Measurements from ENCODE around the gene ALDH4A1. TPM values are rescaled to one million over a fixed set of nuclear protein-coding genes. Genes with fewer than 3 reads are reported as not detected.

ALDH4A1 gene
- total RNA-seq, result 1 to 10 TPM; 3.3 to 3.7 TPM

- peaks cover 3% of the 10 kb centered on the region for H3K36me3 Mint-ChIP-seq (ENCODE audit: low read depth)
- peak within 1 kb of the TSS; percentile 80 for H3K4me3 Mint-ChIP-seq
- POLR2A ChIA-PET, result interaction anchor here (0.6 to 3.0 kb wide), 14 partner anchors 9 to 891 kb away, joined by 3 to 26 read pairs (median 3); partner anchors contain the start of gene IFFO2
- no peaks in the 10 kb centered on the region for H3K27me3 Mint-ChIP-seq
- peaks cover 33% of the 10 kb centered on the region for H3K4me1 Mint-ChIP-seq
- peak within 1 kb of the TSS; percentile 86 for H3K27ac Mint-ChIP-seq
- DNase-seq, result peak; percentile 96
- no peaks in the 10 kb centered on the region for H3K9me3 Mint-ChIP-seq
- CTCF ChIA-PET, result interaction anchor here (0.9 to 3.8 kb wide), 12 partner anchors 11 to 338 kb away, joined by 3 to 38 read pairs (median 4); partner anchors contain the start of gene IFFO2
These were observed at the start of gene ALDH4A1 for GRCh38 chr1:18902523-18903290. Gene ALDH4A1, minus strand, starts transcription at chr1:18902555. Its CDS starts 32 bp downstream, at chr1:18902523.

GRCh38 chr1:18951818-18952391, 49.5 kb upstream of the ALDH4A1 start:
- CTCF ChIA-PET, result interaction anchor here (1.1 to 11.1 kb wide), 4 partner anchors 25 to 1513 kb away, joined by 3 to 123 read pairs (median 22); partner anchors contain the start of gene RCC2
- DNase-seq, result peak; percentile 91
- Mint-ChIP-seq H3K27me3 (peaks cover 5% of the 10 kb centered on the region), H3K4me3 (peak overlapping the region; percentile 82), H3K27ac (peak overlapping the region; percentile 95), H3K36me3 (ENCODE audit: low read depth) (peaks cover 16% of the 10 kb centered on the region), H3K4me1 (peaks cover 87% of the 10 kb centered on the region), H3K9me3 (no peaks in the 10 kb centered on the region)
- POLR2A ChIA-PET, result interaction anchor here (0.7 to 12.3 kb wide), 7 partner anchors 8 to 258 kb away, joined by 3 to 414 read pairs (median 9); partner anchors contain the start of genes ALDH4A1 and UBR4

GRCh38 chr1:18951416-18951815, 49.1 kb upstream of the ALDH4A1 start:
- H3K4me1 Mint-ChIP-seq, result peaks cover 88% of the 10 kb centered on the region
- ChIA-PET POLR2A (interaction anchor here (1.2 to 12.3 kb wide), 9 partner anchors 8 to 258 kb away, joined by 3 to 414 read pairs (median 7); partner anchors contain the start of gene ALDH4A1), CTCF (interaction anchor here (1.1 to 11.1 kb wide), 6 partner anchors 10 to 1512 kb away, joined by 3 to 123 read pairs (median 6); partner anchors contain the start of gene RCC2)
- peak overlapping the region; percentile 95 for H3K27ac Mint-ChIP-seq
- peak; percentile 44 for DNase-seq
- peaks cover 16% of the 10 kb centered on the region for H3K36me3 Mint-ChIP-seq (ENCODE audit: low read depth)
- peaks cover 5% of the 10 kb centered on the region for H3K27me3 Mint-ChIP-seq
- no peaks in the 10 kb centered on the region for H3K9me3 Mint-ChIP-seq
- H3K4me3 Mint-ChIP-seq, result peak overlapping the region; percentile 82

GRCh38 chr1:18950401-18951026, 48.2 kb upstream of the ALDH4A1 start:
- Mint-ChIP-seq H3K27me3 (peaks cover 5% of the 10 kb centered on the region), H3K27ac (peak overlapping the region; percentile 95), H3K9me3 (no peaks in the 10 kb centered on the region), H3K4me1 (peaks cover 93% of the 10 kb centered on the region), H3K4me3 (peak overlapping the region; percentile 82), H3K36me3 (ENCODE audit: low read depth) (peaks cover 16% of the 10 kb centered on the region)
- peak; percentile 51 for DNase-seq
- ChIA-PET CTCF (interaction anchor here (0.6 to 11.1 kb wide), 10 partner anchors 9 to 1511 kb away, joined by 3 to 123 read pairs (median 5); partner anchors contain the start of genes ALDH4A1 and RCC2), POLR2A (interaction anchor here (1.1 to 12.3 kb wide), 9 partner anchors 10 to 258 kb away, joined by 3 to 414 read pairs (median 7); partner anchors contain the start of gene ALDH4A1)

GRCh38 chr1:18949686-18950400, 47.5 kb upstream of the ALDH4A1 start:
- peak overlapping the region; percentile 95 for H3K27ac Mint-ChIP-seq
- POLR2A ChIA-PET, result interaction anchor here (1.1 to 12.3 kb wide), 7 partner anchors 10 to 259 kb away, joined by 3 to 414 read pairs (median 9); partner anchors contain the start of gene ALDH4A1
- CTCF ChIA-PET, result interaction anchor here (0.9 to 11.1 kb wide), 7 partner anchors 8 to 58 kb away, joined by 3 to 123 read pairs (median 5); partner anchors contain the start of gene ALDH4A1
- H3K27me3 Mint-ChIP-seq, result peaks cover 4% of the 10 kb centered on the region
- peaks cover 16% of the 10 kb centered on the region for H3K36me3 Mint-ChIP-seq (ENCODE audit: low read depth)
- DNase-seq, result peak; percentile 37
- H3K4me1 Mint-ChIP-seq, result peaks cover 94% of the 10 kb centered on the region
- H3K4me3 Mint-ChIP-seq, result peak overlapping the region; percentile 82
- H3K9me3 Mint-ChIP-seq, result no peaks in the 10 kb centered on the region

- H3K36me3 Mint-ChIP-seq (ENCODE audit: low read depth), result peaks cover 12% of the 10 kb centered on the region
- DNase-seq, result no peak
- peak overlapping the region; percentile 95 for H3K27ac Mint-ChIP-seq
- H3K4me3 Mint-ChIP-seq, result peak overlapping the region; percentile 82
- peaks cover 92% of the 10 kb centered on the region for H3K4me1 Mint-ChIP-seq
- H3K9me3 Mint-ChIP-seq, result no peaks in the 10 kb centered on the region
- POLR2A ChIA-PET, result interaction anchor here (1.1 to 12.3 kb wide), 5 partner anchors 8 to 47 kb away, joined by 3 to 414 read pairs (median 9); partner anchors contain the start of gene ALDH4A1
- CTCF ChIA-PET, result interaction anchor here (1.4 to 11.1 kb wide), 4 partner anchors 22 to 38 kb away, joined by 5 to 123 read pairs (median 22); no protein-coding TSS in a partner anchor
- H3K27me3 Mint-ChIP-seq, result no peaks in the 10 kb centered on the region
These were observed 46.7 kb upstream of the ALDH4A1 start for GRCh38 chr1:18948913-18949685.

GRCh38 chr1:18948048-18948912, 45.9 kb upstream of the ALDH4A1 start:
- Mint-ChIP-seq H3K4me3 (peak overlapping the region; percentile 47), H3K27ac (peak overlapping the region; percentile 95), H3K36me3 (ENCODE audit: low read depth) (peaks cover 14% of the 10 kb centered on the region), H3K4me1 (peaks cover 86% of the 10 kb centered on the region), H3K9me3 (no peaks in the 10 kb centered on the region), H3K27me3 (no peaks in the 10 kb centered on the region)
- DNase-seq, result peak; percentile 63
- POLR2A ChIA-PET, result interaction anchor here (1.1 to 12.3 kb wide), 3 partner anchors 9 to 23 kb away, joined by 3 to 414 read pairs (median 3); no protein-coding TSS in a partner anchor
- CTCF ChIA-PET, result interaction anchor here (1.4 to 11.1 kb wide), 2 partner anchors 21 to 37 kb away, joined by 6 to 123 read pairs; no protein-coding TSS in a partner anchor

GRCh38 chr1:18947570-18947969, 45.2 kb upstream of the ALDH4A1 start:
- Mint-ChIP-seq H3K4me1 (peaks cover 79% of the 10 kb centered on the region), H3K27me3 (no peaks in the 10 kb centered on the region), H3K27ac (peak overlapping the region; percentile 95), H3K36me3 (ENCODE audit: low read depth) (peaks cover 10% of the 10 kb centered on the region), H3K4me3 (no peak overlapping the region), H3K9me3 (no peaks in the 10 kb centered on the region)
- POLR2A ChIA-PET, result interaction anchor here (2.1 to 12.3 kb wide), 3 partner anchors 18 to 22 kb away, joined by 8 to 414 read pairs (median 46); no protein-coding TSS in a partner anchor
- no peak for DNase-seq
- CTCF ChIA-PET, result interaction anchor here (1.4 to 11.1 kb wide), 2 partner anchors 21 to 36 kb away, joined by 6 to 123 read pairs; no protein-coding TSS in a partner anchor

- H3K27ac Mint-ChIP-seq, result peak overlapping the region; percentile 14
These were observed 44.4 kb upstream of the ALDH4A1 start for GRCh38 chr1:18946550-18947381.

More at GRCh38 chr1:18946550-18947381, 44.4 kb upstream of the ALDH4A1 start:
- peaks cover 6% of the 10 kb centered on the region for H3K36me3 Mint-ChIP-seq (ENCODE audit: low read depth)
- H3K4me1 Mint-ChIP-seq, result peaks cover 73% of the 10 kb centered on the region
- no peaks in the 10 kb centered on the region for H3K9me3 Mint-ChIP-seq
- H3K27me3 Mint-ChIP-seq, result no peaks in the 10 kb centered on the region
- DNase-seq, result no peak
- no peak overlapping the region for H3K4me3 Mint-ChIP-seq
- POLR2A ChIA-PET, result interaction anchor here (0.6 to 4.4 kb wide), 4 partner anchors 8 to 20 kb away, joined by 3 to 46 read pairs (median 8); partner anchors contain the start of gene IFFO2
- CTCF ChIA-PET, result interaction anchor here (1.2 kb wide), 1 partner anchor 40 kb away, joined by 3 read pairs; no protein-coding TSS in a partner anchor
